H9 (cell line): ENCODE measurements around the gene ECE2. TPM values are rescaled to one million over a fixed set of nuclear protein-coding genes. Genes with fewer than 3 reads are reported as not detected.
A peak's percentile ranks its signal among the peaks of the same experiment; 100 is the strongest.

Experiments used
- DNase-seq: peaks from one replicate; pipeline ENCODE4 v3.0.0-alpha.2; 2017
- H2AFZ ChIP-seq: one replicate; pipeline ENCODE4 v1.6.1; 2013; ENCODE audit warnings: mild to moderate bottlenecking, low read length, control low read depth, moderate library complexity
- H2AK5ac ChIP-seq: 2 replicates; pipeline ENCODE4 v1.6.1; 2013; ENCODE audit warnings: low read length, control low read depth, mixed read lengths; ENCODE audit not compliant: insufficient read length
- H2BK120ac ChIP-seq: one replicate; pipeline ENCODE4 v1.6.1; 2013; ENCODE audit warnings: low read depth, mild to moderate bottlenecking, low read length, control low read depth, inconsistent platforms; ENCODE audit not compliant: poor library complexity, severe bottlenecking
- H2BK12ac ChIP-seq: 2 replicates; pipeline ENCODE4 v1.6.1; 2013; ENCODE audit warnings: low read length, control low read depth, mixed read lengths, low read depth; ENCODE audit not compliant: insufficient read length
- H2BK15ac ChIP-seq: 2 replicates; pipeline ENCODE4 v1.6.1; 2013; ENCODE audit warnings: low read depth, low read length, control low read depth
- H2BK20ac ChIP-seq: one replicate; pipeline ENCODE4 v1.6.1; 2013; ENCODE audit warnings: low read depth, mild to moderate bottlenecking, low read length, control low read depth, inconsistent platforms; ENCODE audit not compliant: poor library complexity, severe bottlenecking
- H2BK5ac ChIP-seq: 2 replicates; pipeline ENCODE4 v1.6.1; 2013; ENCODE audit warnings: low read length, control low read depth, mixed read lengths; ENCODE audit not compliant: insufficient read length
- H3K14ac ChIP-seq: 2 replicates; pipeline ENCODE4 v1.6.1; 2013; ENCODE audit warnings: low read length, control low read depth; ENCODE audit not compliant: insufficient read depth
- H3K18ac ChIP-seq: 2 replicates; pipeline ENCODE4 v1.6.1; 2013; ENCODE audit warnings: low read depth, mild to moderate bottlenecking, mixed read lengths, low read length, control low read depth; ENCODE audit not compliant: insufficient read length
- H3K23ac ChIP-seq: 2 replicates; pipeline ENCODE4 v1.6.1; 2013; ENCODE audit warnings: low read length, control low read depth, mixed read lengths, low read depth; ENCODE audit not compliant: insufficient read length
- H3K23me2 ChIP-seq: 2 replicates; pipeline ENCODE4 v1.6.1; 2013; ENCODE audit warnings: low read depth, mild to moderate bottlenecking, mixed read lengths, low read length, control low read depth; ENCODE audit not compliant: insufficient read length, poor library complexity, severe bottlenecking
- H3K27ac ChIP-seq: 2 replicates; pipeline ENCODE4 v1.5.1; 2013; ENCODE audit warnings: low read length, control low read depth, mixed read lengths, low read depth; ENCODE audit not compliant: insufficient read length
- H3K27me3 ChIP-seq: 2 replicates; pipeline ENCODE4 v1.6.1; 2013; ENCODE audit warnings: low read length, control low read depth, inconsistent platforms; ENCODE audit not compliant: insufficient read depth
- H3K4ac ChIP-seq: 2 replicates; pipeline ENCODE4 v1.6.1; 2013; ENCODE audit warnings: low read depth, mild to moderate bottlenecking, control low read depth, inconsistent platforms, low read length, moderate library complexity
- H3K4me1 ChIP-seq: 2 replicates; pipeline ENCODE4 v1.6.1; 2013; ENCODE audit warnings: low read length, control low read depth, inconsistent platforms; ENCODE audit not compliant: insufficient read depth
- H3K4me2 ChIP-seq: 2 replicates; pipeline ENCODE4 v1.6.1; 2013; ENCODE audit warnings: low read length, control low read depth, mixed read lengths; ENCODE audit not compliant: insufficient read length, insufficient read depth
- H3K56ac ChIP-seq: 2 replicates; pipeline ENCODE4 v1.6.1; 2013; ENCODE audit warnings: low read depth, mild to moderate bottlenecking, mixed read lengths, low read length, control low read depth; ENCODE audit not compliant: insufficient read length
- H3K79me1 ChIP-seq: 2 replicates; pipeline ENCODE4 v1.6.1; 2013; ENCODE audit warnings: low read depth, mild to moderate bottlenecking, moderate library complexity, low read length, control low read depth, inconsistent platforms; ENCODE audit not compliant: insufficient read depth, poor library complexity, severe bottlenecking
- H3K79me2 ChIP-seq: 2 replicates; pipeline ENCODE4 v1.6.1; 2013; ENCODE audit warnings: low read length, control low read depth, inconsistent platforms; ENCODE audit not compliant: insufficient read depth
- H3K9ac ChIP-seq: 2 replicates; pipeline ENCODE4 v1.6.1; 2013; ENCODE audit warnings: low read length, control low read depth, mixed read lengths; ENCODE audit not compliant: insufficient read length; ENCODE audit errors: extremely low read depth
- H3K9me3 ChIP-seq: one replicate; pipeline ENCODE4 v1.6.1; 2013; ENCODE audit warnings: low read depth, low read length, inconsistent platforms; ENCODE audit not compliant: control insufficient read depth
- H3T11ph ChIP-seq: one replicate; pipeline ENCODE4 v1.6.1; 2013; ENCODE audit warnings: mild to moderate bottlenecking, low read length, control low read depth, inconsistent platforms
- H4K20me1 ChIP-seq: one replicate; pipeline ENCODE4 v1.6.1; 2013; ENCODE audit not compliant: control insufficient read depth, insufficient read length, insufficient read depth
- H4K5ac ChIP-seq: 2 replicates; pipeline ENCODE4 v1.6.1; 2013; ENCODE audit warnings: low read depth, mild to moderate bottlenecking, mixed read lengths, low read length, control low read depth; ENCODE audit not compliant: insufficient read length
- H4K8ac ChIP-seq: replicated peaks from 2 replicates; pipeline ENCODE4 v1.6.1; 2013; ENCODE audit warnings: low read length, control low read depth, mixed read lengths, low read depth; ENCODE audit not compliant: insufficient read length
- H4K91ac ChIP-seq: 2 replicates; pipeline ENCODE4 v1.6.1; 2013; ENCODE audit warnings: low read depth, mild to moderate bottlenecking, moderate library complexity, mixed read lengths, low read length, control low read depth; ENCODE audit not compliant: insufficient read length
- H3K27ac Mint-ChIP-seq, 3 experiments: 2 replicates in 2 of 3; 3 replicates in 1 of 3; pipeline ENCODE4 v1.8.0; 2020 to 2021; ENCODE audit warnings: mixed read lengths in 3 of 3, mild to moderate bottlenecking in 1 of 3, moderate library complexity in 1 of 3
- H3K27me3 Mint-ChIP-seq: 2 replicates; pipeline ENCODE4 v1.8.0; 2021; ENCODE audit warnings: low read depth, mild to moderate bottlenecking, moderate library complexity, mixed read lengths
- H3K36me3 Mint-ChIP-seq, 3 experiments: 2 replicates in 2 of 3; 3 replicates in 1 of 3; pipeline ENCODE4 v1.8.0; 2020 to 2021; ENCODE audit warnings: low read depth in 3 of 3, mixed read lengths in 3 of 3; ENCODE audit not compliant: insufficient read depth in 1 of 3
- H3K4me1 Mint-ChIP-seq, 2 experiments: 2 replicates each; pipeline ENCODE4 v1.8.0; 2020; ENCODE audit warnings: mixed read lengths in 2 of 2
- H3K4me3 Mint-ChIP-seq, 2 experiments: 2 replicates in 1 of 2; 3 replicates in 1 of 2; pipeline ENCODE4 v1.8.0; 2020 to 2021; ENCODE audit warnings: mild to moderate bottlenecking in 2 of 2, mixed read lengths in 2 of 2, moderate library complexity in 1 of 2
- H3K9me3 Mint-ChIP-seq, 2 experiments: 2 replicates in 1 of 2; 3 replicates in 1 of 2; pipeline ENCODE4 v1.8.0; 2020; ENCODE audit warnings: mild to moderate bottlenecking in 2 of 2, mixed read lengths in 2 of 2, moderate library complexity in 1 of 2
- CTCF ChIP-seq: fragments of 200-600 bp; sonication (generic); conservative IDR thresholded peaks from 3 replicates; pipeline ENCODE4 v1.8.0; 2021; ENCODE audit warnings: antibody characterized with exemption, mild to moderate bottlenecking
- WGBS: extraction: QIAGEN DNeasy Blood & Tissue Kit; methylation state at CpG from one replicate; pipeline ENCODE4 v1.1.7; 2013; ENCODE audit warnings: missing lambda C conversion rate, low lambda C conversion rate, mixed read lengths; ENCODE audit not compliant: insufficient read length; ENCODE audit errors: extremely low coverage; 5-methylcytosine and 5-hydroxymethylcytosine counted together
- total RNA-seq: library from RNA; stranded (reverse); gene quantifications from 2 replicates; pipeline ENCODE4 v1.2.1, GENCODE V29; 2021

Gene ECE2
- total RNA-seq, 1 experiment from 2014 or later = not detected

GRCh38 chr3:184325269-184325668 is 49.4 kb downstream of the ECE2 start:
- Histone ChIP-seq H3K9me3 (no peaks in the 10 kb centered on the region), H3K23me2 (no peaks in the 10 kb centered on the region), H2BK5ac (no peak overlapping the region), H3K4ac (no peak overlapping the region), H3K4me2 (no peak overlapping the region), H2AK5ac (no peak overlapping the region), H3K79me1 (no peaks in the 10 kb centered on the region), H4K91ac (no peak overlapping the region), H3K27me3 (no peaks in the 10 kb centered on the region), H2BK15ac (no peak overlapping the region), H3K27ac (no peak overlapping the region), H2BK12ac (no peak overlapping the region), H3K23ac (no peak overlapping the region), H3T11ph (no peak overlapping the region), H2BK120ac (no peak overlapping the region), H4K20me1 (no peaks in the 10 kb centered on the region), H4K8ac (no peak overlapping the region), H4K5ac (no peak overlapping the region), H3K79me2 (no peaks in the 10 kb centered on the region), H2AFZ (no peak overlapping the region), H3K14ac (no peak overlapping the region), H3K18ac (no peak overlapping the region), H3K4me1 (no peaks in the 10 kb centered on the region), H3K9ac (no peak overlapping the region), H2BK20ac (no peak overlapping the region), H3K56ac (no peak overlapping the region)
- peak overlapping the region in 1 of 3 experiments; percentile 84; a peak in 3 of 7 replicates for H3K27ac Mint-ChIP-seq
- no peaks in the 10 kb centered on the region for H3K9me3 Mint-ChIP-seq
- H3K36me3 Mint-ChIP-seq = peaks cover 92 to 99% (median 98%) of the 10 kb centered on the region in 3 experiments
- TF ChIP-seq CTCF = no peak
- DNase-seq = no peak
- H3K4me3 Mint-ChIP-seq = no peak overlapping the region; a peak in 1 of 5 replicates
- WGBS = no CpG with 5 or more reads among the region's 13 CpGs
- H3K27me3 Mint-ChIP-seq = no peaks in the 10 kb centered on the region; the same call in none of the 2 replicates
- H3K4me1 Mint-ChIP-seq = no peaks in the 10 kb centered on the region
